ENCODE data around the gene HOXD1. TPM values are rescaled to one million over a fixed set of nuclear protein-coding genes. Genes with fewer than 3 reads are reported as not detected.

HOXD1 gene
- total RNA-seq, 1 donor from 2014 or later: not detected

GRCh38 chr2:176147800-176148496 lies 40.5 kb upstream of the HOXD1 start:
- no peak for TF ChIP-seq CTCF (IDR thresholded peaks at IDR 0.05; ENCODE audit: unreplicated experiment)
- no peak overlapping the region for H3K27ac Mint-ChIP-seq
- H3K4me1 Mint-ChIP-seq (ENCODE audit: low read depth): no peaks in the 10 kb centered on the region
- H3K27me3 Mint-ChIP-seq: peaks cover 97% of the 10 kb centered on the region
- no peaks in the 10 kb centered on the region for H3K36me3 Mint-ChIP-seq (ENCODE audit: insufficient read depth)
- H3K4me3 Mint-ChIP-seq (ENCODE audit: low read depth): no peak overlapping the region
- DNase-seq (ENCODE audit: low spot score, unreplicated experiment): no peak
- H3K9me3 Mint-ChIP-seq (ENCODE audit: low read depth): no peaks in the 10 kb centered on the region

GRCh38 chr2:176148751-176149421 lies 39.6 kb upstream of the HOXD1 start:
- H3K36me3 Mint-ChIP-seq (ENCODE audit: insufficient read depth): no peaks in the 10 kb centered on the region
- no peak overlapping the region for H3K27ac Mint-ChIP-seq
- peaks cover 97% of the 10 kb centered on the region for H3K27me3 Mint-ChIP-seq
- H3K4me3 Mint-ChIP-seq (ENCODE audit: low read depth): no peak overlapping the region
- no peak for TF ChIP-seq CTCF (IDR thresholded peaks at IDR 0.05; ENCODE audit: unreplicated experiment)
- H3K9me3 Mint-ChIP-seq (ENCODE audit: low read depth): no peaks in the 10 kb centered on the region
- DNase-seq (ENCODE audit: low spot score, unreplicated experiment): no peak
- H3K4me1 Mint-ChIP-seq (ENCODE audit: low read depth): no peaks in the 10 kb centered on the region

GRCh38 chr2:176149481-176149938 lies 39.0 kb upstream of the HOXD1 start:
- no peaks in the 10 kb centered on the region for H3K9me3 Mint-ChIP-seq (ENCODE audit: low read depth)
- H3K27me3 Mint-ChIP-seq: peaks cover 97% of the 10 kb centered on the region
- no peaks in the 10 kb centered on the region for H3K4me1 Mint-ChIP-seq (ENCODE audit: low read depth)
- no peaks in the 10 kb centered on the region for H3K36me3 Mint-ChIP-seq (ENCODE audit: insufficient read depth)
- H3K27ac Mint-ChIP-seq: no peak overlapping the region
- TF ChIP-seq CTCF (IDR thresholded peaks at IDR 0.05; ENCODE audit: unreplicated experiment): no peak
- DNase-seq (ENCODE audit: low spot score, unreplicated experiment): no peak
- no peak overlapping the region for H3K4me3 Mint-ChIP-seq (ENCODE audit: low read depth)

- Mint-ChIP-seq H3K4me3 (ENCODE audit: low read depth) (no peak overlapping the region), H3K27ac (no peak overlapping the region), H3K27me3 (peaks cover 97% of the 10 kb centered on the region), H3K4me1 (ENCODE audit: low read depth) (no peaks in the 10 kb centered on the region), H3K36me3 (ENCODE audit: insufficient read depth) (no peaks in the 10 kb centered on the region), H3K9me3 (ENCODE audit: low read depth) (no peaks in the 10 kb centered on the region)
- no peak for DNase-seq (ENCODE audit: low spot score, unreplicated experiment)
- no peak for TF ChIP-seq CTCF (IDR thresholded peaks at IDR 0.05; ENCODE audit: unreplicated experiment)
These were observed 38.4 kb upstream of the HOXD1 start for GRCh38 chr2:176149939-176150583.

- Mint-ChIP-seq H3K4me1 (ENCODE audit: low read depth) (no peaks in the 10 kb centered on the region), H3K9me3 (ENCODE audit: low read depth) (no peaks in the 10 kb centered on the region), H3K27ac (no peak overlapping the region), H3K4me3 (ENCODE audit: low read depth) (no peak overlapping the region), H3K36me3 (ENCODE audit: insufficient read depth) (no peaks in the 10 kb centered on the region), H3K27me3 (peaks cover 97% of the 10 kb centered on the region)
- DNase-seq (ENCODE audit: low spot score, unreplicated experiment): no peak
- no peak for TF ChIP-seq CTCF (IDR thresholded peaks at IDR 0.05; ENCODE audit: unreplicated experiment)
These were observed 37.7 kb upstream of the HOXD1 start for GRCh38 chr2:176150584-176151441.

Measured in progenitor cell of endocrine pancreas (in vitro differentiated cells).